HL-60 (cell line): ENCODE measurements around the gene AKNA.

Experiments
- DNase-seq, 2 experiments: peaks; one replicate each; pipeline ENCODE4 v3.0.0-alpha.2; 2010 to 2020; ENCODE audit warnings: low read depth in 1 of 2, low spot score in 1 of 2
- H3K27ac ChIP-seq: fragments of 250-450 bp; sonication (Bioruptor Pico); replicated peaks from 2 replicates; pipeline ENCODE4 v1.5.1; 2020; ENCODE audit warnings: mild to moderate bottlenecking, moderate library complexity
- H3K27me3 ChIP-seq: fragments of 250-450 bp; sonication (Bioruptor Pico); 2 replicates; pipeline ENCODE4 v1.5.1; 2021; ENCODE audit warnings: mild to moderate bottlenecking, moderate library complexity; ENCODE audit not compliant: insufficient read depth, poor library complexity, severe bottlenecking
- H3K4me3 ChIP-seq: replicated peaks from 2 replicates; pipeline ENCODE4 v1.5.1; 2011; ENCODE audit warnings: mild to moderate bottlenecking, control low read depth, low read length; ENCODE audit not compliant: insufficient read depth
- GABPA ChIP-seq: IDR thresholded peaks from 2 replicates; pipeline ENCODE4 v1.6.1; 2012; ENCODE audit warnings: low read depth
- POLR2AphosphoS5 ChIP-seq: IDR thresholded peaks from 2 replicates; pipeline ENCODE4 v1.6.1; 2012; ENCODE audit warnings: low read depth
- SPI1 ChIP-seq: IDR thresholded peaks from 2 replicates; pipeline ENCODE4 v1.6.1; 2012; ENCODE audit warnings: low read depth, mild to moderate bottlenecking, borderline replicate concordance
- TF ChIP-seq, protein P1 (sequence below): IDR thresholded peaks from 2 replicates; pipeline ENCODE4 v1.6.1; 2012; ENCODE audit warnings: low read depth; ENCODE audit not compliant: insufficient replicate concordance
- TF ChIP-seq, protein P2 (sequence below): IDR thresholded peaks from one replicate; pipeline ENCODE4 v1.5.1; 2011; ENCODE audit warnings: low read length, control low read depth, inconsistent platforms; ENCODE audit not compliant: insufficient read depth

The AKNA gene

GRCh38 chr9:114287001-114287762, 100.6 kb downstream of the AKNA start:
- DNase-seq, result no peak
- Histone ChIP-seq H3K27me3 (no peaks in the 10 kb centered on the region), H3K4me3 (no peak overlapping the region), H3K27ac (no peak overlapping the region)
- TF ChIP-seq, protein P1, sequence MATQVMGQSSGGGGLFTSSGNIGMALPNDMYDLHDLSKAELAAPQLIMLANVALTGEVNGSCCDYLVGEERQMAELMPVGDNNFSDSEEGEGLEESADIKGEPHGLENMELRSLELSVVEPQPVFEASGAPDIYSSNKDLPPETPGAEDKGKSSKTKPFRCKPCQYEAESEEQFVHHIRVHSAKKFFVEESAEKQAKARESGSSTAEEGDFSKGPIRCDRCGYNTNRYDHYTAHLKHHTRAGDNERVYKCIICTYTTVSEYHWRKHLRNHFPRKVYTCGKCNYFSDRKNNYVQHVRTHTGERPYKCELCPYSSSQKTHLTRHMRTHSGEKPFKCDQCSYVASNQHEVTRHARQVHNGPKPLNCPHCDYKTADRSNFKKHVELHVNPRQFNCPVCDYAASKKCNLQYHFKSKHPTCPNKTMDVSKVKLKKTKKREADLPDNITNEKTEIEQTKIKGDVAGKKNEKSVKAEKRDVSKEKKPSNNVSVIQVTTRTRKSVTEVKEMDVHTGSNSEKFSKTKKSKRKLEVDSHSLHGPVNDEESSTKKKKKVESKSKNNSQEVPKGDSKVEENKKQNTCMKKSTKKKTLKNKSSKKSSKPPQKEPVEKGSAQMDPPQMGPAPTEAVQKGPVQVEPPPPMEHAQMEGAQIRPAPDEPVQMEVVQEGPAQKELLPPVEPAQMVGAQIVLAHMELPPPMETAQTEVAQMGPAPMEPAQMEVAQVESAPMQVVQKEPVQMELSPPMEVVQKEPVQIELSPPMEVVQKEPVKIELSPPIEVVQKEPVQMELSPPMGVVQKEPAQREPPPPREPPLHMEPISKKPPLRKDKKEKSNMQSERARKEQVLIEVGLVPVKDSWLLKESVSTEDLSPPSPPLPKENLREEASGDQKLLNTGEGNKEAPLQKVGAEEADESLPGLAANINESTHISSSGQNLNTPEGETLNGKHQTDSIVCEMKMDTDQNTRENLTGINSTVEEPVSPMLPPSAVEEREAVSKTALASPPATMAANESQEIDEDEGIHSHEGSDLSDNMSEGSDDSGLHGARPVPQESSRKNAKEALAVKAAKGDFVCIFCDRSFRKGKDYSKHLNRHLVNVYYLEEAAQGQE, result no peak
- no peak for TF ChIP-seq SPI1
- TF ChIP-seq, protein P2, sequence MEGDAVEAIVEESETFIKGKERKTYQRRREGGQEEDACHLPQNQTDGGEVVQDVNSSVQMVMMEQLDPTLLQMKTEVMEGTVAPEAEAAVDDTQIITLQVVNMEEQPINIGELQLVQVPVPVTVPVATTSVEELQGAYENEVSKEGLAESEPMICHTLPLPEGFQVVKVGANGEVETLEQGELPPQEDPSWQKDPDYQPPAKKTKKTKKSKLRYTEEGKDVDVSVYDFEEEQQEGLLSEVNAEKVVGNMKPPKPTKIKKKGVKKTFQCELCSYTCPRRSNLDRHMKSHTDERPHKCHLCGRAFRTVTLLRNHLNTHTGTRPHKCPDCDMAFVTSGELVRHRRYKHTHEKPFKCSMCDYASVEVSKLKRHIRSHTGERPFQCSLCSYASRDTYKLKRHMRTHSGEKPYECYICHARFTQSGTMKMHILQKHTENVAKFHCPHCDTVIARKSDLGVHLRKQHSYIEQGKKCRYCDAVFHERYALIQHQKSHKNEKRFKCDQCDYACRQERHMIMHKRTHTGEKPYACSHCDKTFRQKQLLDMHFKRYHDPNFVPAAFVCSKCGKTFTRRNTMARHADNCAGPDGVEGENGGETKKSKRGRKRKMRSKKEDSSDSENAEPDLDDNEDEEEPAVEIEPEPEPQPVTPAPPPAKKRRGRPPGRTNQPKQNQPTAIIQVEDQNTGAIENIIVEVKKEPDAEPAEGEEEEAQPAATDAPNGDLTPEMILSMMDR, result no peak
- TF ChIP-seq POLR2AphosphoS5, result no peak
- no peak for TF ChIP-seq GABPA

- TF ChIP-seq SPI1 (no peak), POLR2AphosphoS5 (no peak), GABPA (no peak)
- TF ChIP-seq, protein P2, result no peak
- TF ChIP-seq, protein P1, result no peak
- H3K27me3 ChIP-seq, result no peaks in the 10 kb centered on the region
- no peak overlapping the region for H3K4me3 ChIP-seq
- no peak for DNase-seq
- no peak overlapping the region for H3K27ac ChIP-seq
These were observed 101.6 kb downstream of the AKNA start for GRCh38 chr9:114286146-114286679.

GRCh38 chr9:114285166-114285867, 102.5 kb downstream of the AKNA start:
- TF ChIP-seq, protein P1, result no peak
- TF ChIP-seq GABPA (no peak), SPI1 (no peak), POLR2AphosphoS5 (no peak)
- TF ChIP-seq, protein P2, result no peak
- no peak overlapping the region for H3K27ac ChIP-seq
- DNase-seq, result no peak
- H3K4me3 ChIP-seq, result no peak overlapping the region
- H3K27me3 ChIP-seq, result no peaks in the 10 kb centered on the region
